ENCODE measurements around the gene SEPTIN5.

SEPTIN5 gene

DNA sequence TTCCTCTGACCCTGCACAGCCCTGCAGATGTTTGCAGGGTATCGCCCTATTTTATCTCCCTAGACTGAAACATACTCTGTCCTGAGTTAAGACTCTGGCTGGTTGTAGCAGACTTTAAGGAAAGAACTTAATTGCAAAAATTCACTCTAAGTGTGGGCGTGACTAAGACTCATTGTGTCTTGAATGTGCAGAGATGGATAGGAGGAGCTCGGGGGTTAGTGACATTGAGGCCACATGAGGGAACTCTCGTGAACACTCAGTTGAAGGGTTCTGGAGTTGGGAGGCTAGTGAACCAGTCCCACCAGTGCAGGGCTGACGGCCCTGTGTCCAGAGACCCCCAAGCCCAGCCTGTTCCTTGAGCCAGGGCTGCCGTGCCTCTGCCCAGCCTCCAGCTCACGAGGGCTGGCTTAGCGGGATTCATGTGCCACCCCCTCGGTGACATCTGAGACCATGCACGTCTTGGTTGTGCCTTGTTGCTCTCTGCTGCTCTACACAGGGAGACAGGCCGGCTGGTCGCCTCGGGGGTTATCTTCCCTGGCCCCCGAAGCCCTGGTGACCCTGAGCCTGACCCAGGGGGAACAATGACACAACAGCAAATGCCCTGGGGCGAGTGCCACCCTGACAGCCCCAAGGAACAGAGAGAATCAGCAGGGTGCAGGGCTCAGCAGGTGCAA is 34.8 kb downstream of the SEPTIN5 start:
- DNase-seq (ENCODE audit: low read depth in 2 of 2), result no peak

GRCh38 chr22:19749876-19750275 is 35.6 kb downstream of the SEPTIN5 start:
- DNase-seq (ENCODE audit: low read depth in 2 of 2), result no peak

- no peak for DNase-seq (ENCODE audit: low read depth in 2 of 2)
These were observed 36.5 kb downstream of the SEPTIN5 start for GRCh38 chr22:19750507-19751490.

DNA sequence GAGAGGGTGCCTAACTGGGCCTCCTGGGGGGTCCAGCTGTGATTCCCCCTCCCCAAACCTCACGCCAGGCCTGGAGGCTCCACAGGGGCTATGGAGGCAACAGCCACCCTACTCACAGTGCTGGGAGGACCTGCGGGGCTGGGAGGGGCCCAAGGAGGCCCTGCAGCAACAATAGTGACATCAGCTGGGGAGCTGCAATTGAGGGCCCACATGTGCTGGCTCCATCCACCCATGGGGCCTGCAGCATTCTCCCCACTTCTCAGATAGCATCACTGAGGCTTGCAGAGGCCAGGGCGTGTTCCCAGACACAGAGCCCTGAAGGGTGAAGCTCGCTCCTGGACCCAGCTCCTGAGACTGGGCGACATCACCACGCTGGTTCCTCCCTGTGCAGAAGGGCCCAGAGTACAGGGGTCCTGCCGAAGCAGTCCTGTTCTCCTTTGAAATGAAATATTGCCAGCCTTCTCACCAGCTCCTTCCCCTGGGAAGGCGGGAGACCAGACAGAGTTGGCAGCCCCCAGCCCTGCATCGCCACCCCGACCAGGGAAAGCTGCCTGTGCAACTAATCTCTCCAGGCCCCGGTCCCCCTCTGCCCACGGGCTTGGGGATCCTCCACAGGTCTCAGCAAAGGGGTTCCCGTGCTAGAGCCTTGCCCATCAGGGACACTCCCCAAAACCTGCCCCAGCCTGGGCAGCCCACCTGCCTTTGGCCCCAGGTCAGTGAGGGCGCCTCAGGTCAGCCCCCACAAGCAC is 37.4 kb downstream of the SEPTIN5 start:
- no peak for DNase-seq (ENCODE audit: low read depth in 2 of 2)

GRCh38 chr22:19753090-19753842 is 39.0 kb downstream of the SEPTIN5 start:
- DNase-seq (ENCODE audit: low read depth in 2 of 2), result no peak

GRCh38 chr22:19753996-19754700 is 39.8 kb downstream of the SEPTIN5 start:
- DNase-seq (ENCODE audit: low read depth in 2 of 2), result no peak

DNA sequence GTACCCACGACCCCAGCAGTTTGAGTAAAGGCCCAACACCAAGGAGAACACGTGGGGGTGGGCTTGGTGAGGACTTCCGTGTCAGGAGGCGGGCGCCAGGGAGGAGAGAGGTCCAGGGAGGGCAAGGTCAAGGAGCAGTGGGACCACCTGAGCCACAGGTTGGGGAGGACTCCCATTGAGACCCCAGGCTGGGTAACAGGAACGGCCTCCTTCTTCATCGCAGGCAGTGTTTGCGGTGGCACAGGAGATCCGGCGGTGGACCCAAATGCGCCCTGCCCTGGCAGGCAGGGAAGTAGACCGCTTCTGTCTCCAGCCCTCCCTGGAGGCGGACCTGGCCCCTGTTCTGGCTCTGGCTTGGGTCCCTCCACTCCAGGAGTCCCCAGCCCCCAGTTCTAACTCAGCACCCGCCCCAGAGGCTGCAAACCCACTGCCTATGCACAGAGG is 40.4 kb downstream of the SEPTIN5 start:
- no peak for DNase-seq (ENCODE audit: low read depth in 2 of 2)

DNA sequence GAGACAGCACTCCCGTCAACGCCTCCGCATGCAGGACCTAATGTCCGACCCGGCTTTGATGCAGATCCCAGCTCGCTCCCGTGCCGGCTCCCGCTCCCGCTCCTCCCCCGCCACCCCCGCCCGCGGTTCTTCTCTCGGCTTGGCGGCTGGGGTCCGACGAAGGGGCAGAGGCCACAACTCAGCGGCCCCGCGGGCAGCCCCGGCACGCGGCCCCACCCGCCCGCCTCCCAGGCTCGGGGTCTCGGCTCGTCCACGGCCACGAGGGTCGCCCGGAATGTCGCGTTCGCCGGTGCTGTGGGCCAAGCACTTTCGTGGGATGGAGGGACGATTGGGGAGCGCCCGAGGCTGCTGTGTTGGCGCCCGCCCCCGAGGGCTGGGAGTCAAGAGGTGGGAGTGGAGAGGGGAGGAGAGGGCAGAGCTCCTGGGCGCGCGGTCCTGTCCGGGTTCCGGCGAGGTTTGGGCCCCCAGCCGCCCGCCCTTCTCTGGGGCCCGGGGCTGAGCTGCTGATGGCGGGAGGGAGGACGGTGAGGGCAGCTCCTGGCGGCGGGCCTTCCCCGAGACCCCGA is 40.9 kb downstream of the SEPTIN5 start:
- DNase-seq (ENCODE audit: low read depth in 2 of 2), result no peak

DNA sequence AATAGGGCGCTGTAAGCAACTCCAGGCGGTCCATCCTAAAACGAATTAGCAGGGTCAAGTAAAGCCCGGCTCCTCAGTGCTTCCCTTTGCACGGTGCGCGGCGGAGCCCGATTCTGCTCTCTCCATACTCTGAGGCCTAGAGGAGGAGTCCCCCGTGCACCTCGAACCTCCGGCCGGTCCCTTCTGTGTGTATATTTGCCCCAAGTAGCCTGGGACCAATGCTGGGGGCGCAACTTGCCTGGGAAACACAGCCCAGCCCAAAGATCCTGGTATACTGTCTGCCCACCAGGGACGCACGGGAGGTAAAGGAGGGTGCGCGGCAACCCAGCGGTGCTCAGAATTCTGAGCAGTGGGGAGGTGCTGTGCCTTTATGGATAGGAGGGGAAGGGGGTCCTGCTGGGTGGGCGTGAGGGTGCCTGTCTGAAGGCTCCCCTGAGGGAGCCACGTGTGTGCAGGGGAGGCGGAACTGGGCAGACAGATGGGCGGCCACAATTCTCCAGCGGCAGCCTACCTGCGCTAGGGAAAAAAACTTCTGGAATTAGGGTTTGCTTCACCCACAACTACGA is 41.5 kb downstream of the SEPTIN5 start:
- DNase-seq (ENCODE audit: low read depth in 2 of 2), result no peak

DNA sequence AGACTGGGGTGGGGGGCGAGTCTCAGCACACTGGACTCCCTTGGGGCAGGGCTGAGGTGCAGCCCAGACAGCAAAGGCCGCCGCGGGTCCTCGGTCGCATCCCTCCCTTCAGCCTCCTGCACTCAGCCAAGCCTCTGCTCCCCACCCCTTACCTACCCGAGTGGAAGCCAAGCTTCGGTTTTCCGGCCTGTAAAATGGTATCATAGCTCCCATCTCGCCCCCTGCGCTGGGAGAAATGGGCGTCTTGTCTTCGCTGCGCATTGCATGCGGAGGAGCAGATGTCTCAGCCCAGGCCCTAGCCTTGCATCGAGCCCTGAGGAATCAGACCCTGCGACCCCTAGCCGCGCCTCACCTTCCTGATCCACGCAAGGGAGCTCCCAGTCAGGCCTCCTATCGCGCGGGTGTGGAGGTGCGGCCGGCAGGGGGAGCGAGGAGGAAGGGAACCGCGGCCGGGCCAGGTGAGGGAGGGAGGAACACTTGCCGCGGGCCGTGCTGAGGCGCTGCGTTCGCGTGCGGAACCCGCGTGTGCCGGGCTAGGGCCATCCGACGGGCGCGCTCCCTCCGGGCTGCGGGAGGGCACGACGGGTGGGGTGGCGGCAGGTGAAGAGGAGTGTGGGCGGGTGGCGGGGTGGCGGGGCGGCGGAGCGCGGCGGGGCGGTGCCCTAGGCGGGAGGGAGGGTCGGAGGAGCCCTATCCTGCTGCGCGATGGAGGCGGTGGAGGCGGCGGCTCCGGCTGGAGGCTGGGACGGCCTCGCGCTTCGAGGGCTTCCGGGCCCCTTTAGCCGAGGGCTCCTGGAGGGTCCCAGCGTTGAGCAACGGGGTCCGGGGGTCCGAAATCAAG is 42.2 kb downstream of the SEPTIN5 start:
- DNase-seq (ENCODE audit: low read depth in 2 of 2), result peak; percentile 41 to 49

GRCh38 chr22:19757140-19757984 is 43.1 kb downstream of the SEPTIN5 start:
- DNase-seq (ENCODE audit: low read depth in 2 of 2), result no peak

- DNase-seq (ENCODE audit: low read depth in 2 of 2), result no peak
These were observed 43.9 kb downstream of the SEPTIN5 start for GRCh38 chr22:19757985-19758895.

DNA sequence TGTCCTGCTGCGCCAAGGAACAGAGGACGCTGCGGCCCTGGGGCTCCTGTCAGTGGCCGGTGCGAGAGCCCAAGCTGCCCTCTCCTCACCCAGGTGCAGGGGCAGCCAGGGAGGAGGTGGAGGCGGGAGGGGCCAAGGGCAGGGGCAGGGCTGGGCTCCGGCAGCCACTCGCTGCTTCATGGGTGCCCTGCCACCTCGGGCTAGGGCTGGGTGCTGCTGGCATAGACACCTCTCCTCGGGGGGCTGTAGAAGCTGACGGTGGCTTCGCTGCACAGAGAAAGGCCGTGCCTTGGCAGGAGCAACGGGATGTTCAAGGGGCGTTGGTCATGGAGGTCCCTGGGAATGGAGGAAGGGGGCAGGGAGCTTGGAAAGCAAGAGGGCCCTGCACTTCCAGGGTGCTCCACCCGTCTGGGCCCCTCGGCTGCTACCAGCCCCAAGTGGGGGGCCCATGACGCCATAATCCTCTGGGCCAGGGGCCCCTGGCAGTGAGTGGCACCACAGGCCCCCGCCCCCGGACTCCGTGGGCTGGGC is 44.7 kb downstream of the SEPTIN5 start:
- no peak for DNase-seq (ENCODE audit: low read depth in 2 of 2)

DNA sequence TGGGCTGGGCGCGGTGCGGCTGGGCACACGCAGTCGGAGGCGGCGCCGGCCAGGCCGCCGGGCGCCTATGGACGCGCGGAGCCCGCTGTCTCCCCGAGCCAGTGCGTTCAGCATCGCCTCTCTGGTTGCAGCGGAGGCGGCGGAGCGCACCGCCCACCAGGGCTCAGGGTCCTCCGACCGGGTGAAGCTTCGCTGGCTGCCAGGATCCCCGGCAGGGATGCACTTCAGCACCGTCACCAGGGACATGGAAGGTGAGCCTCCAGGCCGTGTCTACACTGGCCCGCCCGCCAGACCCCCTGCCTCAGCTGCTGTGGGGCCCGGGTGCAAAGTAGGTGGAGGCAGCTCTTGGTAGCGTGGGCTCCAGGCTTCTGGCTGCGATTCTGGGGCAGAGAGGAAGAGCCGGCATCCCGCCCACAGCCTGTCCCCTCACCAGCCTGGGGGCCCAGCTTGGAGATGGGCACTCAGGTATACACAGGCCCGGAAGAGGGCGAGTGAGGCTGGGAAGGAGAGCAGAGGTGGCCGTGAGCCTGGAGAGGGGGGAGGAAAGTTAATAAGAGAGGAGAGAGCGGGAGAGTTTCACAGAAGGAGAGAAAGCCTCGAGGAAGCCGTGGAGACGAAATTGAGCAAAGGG is 45.2 kb downstream of the SEPTIN5 start:
- DNase-seq (ENCODE audit: low read depth in 2 of 2), result no peak

- DNase-seq (ENCODE audit: low read depth in 2 of 2), result no peak
These were observed 46.0 kb downstream of the SEPTIN5 start, which contains the start of gene TBX1 for GRCh38 chr22:19760058-19760950. Gene TBX1, plus strand, starts transcription at chr22:19760778. Its CDS starts 66 bp downstream, at chr22:19760844.

All from activated CD4-positive, alpha-beta T cell treated with anti-CD3 and anti-CD28 coated beads for 24 hours (primary cell).